HCT116 (cell line): Measurements from ENCODE around the gene AFF1. TPM values are rescaled to one million over a fixed set of nuclear protein-coding genes. Genes with fewer than 3 reads are reported as not detected.

Experiments used
- ATAC-seq: fragments of 200-7000 bp; cut with Tn5 transposase; 2 replicates; pipeline ENCODE4 v1.9.1; 2020; ENCODE audit warnings: mild to moderate bottlenecking, moderate library complexity
- BruUV-seq: library from RNA; stranded (reverse); fragments of 400-500 nt; replicated peaks from 2 replicates; lab custom pipeline; 2021; lab: Mats Ljungman, UMichigan
- CTCF ChIA-PET: fragments of 300-600 bp; sonication (Branson Sonifier 250); formaldehyde crosslinking; loops from one replicate; lab custom pipeline; 2021; ENCODE audit warnings: antibody characterized with exemption; lab: Charles Lee
- POLR2A ChIA-PET: fragments of 300-600, 350-600 bp; sonication (Branson Sonifier 250); formaldehyde crosslinking; loops from one replicate; lab custom pipeline; 2021; ENCODE audit warnings: antibody characterized with exemption; lab: Charles Lee
- RAD21 ChIA-PET, 2 experiments: fragments of 300-600 bp; sonication (Branson Sonifier 250); formaldehyde crosslinking; loops; one replicate each; lab custom pipeline; 2023; ENCODE audit warnings: low total read pairs in 2 of 2; ENCODE audit not compliant: uncharacterized antibody in 2 of 2, unreplicated experiment in 2 of 2, low non-redundant PET in 1 of 2; lab: Charles Lee
- DNase-seq: peaks from one replicate; pipeline ENCODE4 v3.0.0-alpha.2; 2010; ENCODE audit warnings: low read depth, low spot score
- H2AFZ ChIP-seq: fragments of 200-600 bp; shearing (Covaris generic), sonication (generic); 2 replicates; pipeline ENCODE4 v1.6.1; 2017; ENCODE audit warnings: low read depth, mixed run types, mixed read lengths, antibody characterized with exemption, low read length; ENCODE audit not compliant: poor library complexity, severe bottlenecking
- H3K27ac ChIP-seq: 2 replicates; pipeline ENCODE4 v1.5.1; 2012; ENCODE audit warnings: low read depth, low read length
- H3K27me3 ChIP-seq: fragments of 200-600 bp; sonication (generic); 2 replicates; pipeline ENCODE4 v1.6.1; 2016; ENCODE audit warnings: mixed run types, low read length, mixed read lengths; ENCODE audit not compliant: insufficient read depth
- H3K36me3 ChIP-seq, 2 experiments: fragments of 200-500 bp in 1 of 2; fragments of 200-600 bp in 1 of 2; sonication (Bioruptor generic) in 1 of 2; sonication (generic) in 1 of 2; 2 replicates each; pipeline versions ENCODE4 v1.5.1 to v1.6.1; 2014 to 2016; ENCODE audit warnings: low read length in 2 of 2, inconsistent platforms in 1 of 2, mixed read lengths in 1 of 2, mixed run types in 1 of 2; ENCODE audit not compliant: insufficient read depth in 2 of 2, control insufficient read depth in 1 of 2
- H3K4me1 ChIP-seq, 2 experiments: fragments of 200-600 bp in 1 of 2; sonication (generic) in 1 of 2; 2 replicates each; pipeline versions ENCODE4 v1.5.1 to v1.6.1; 2012 to 2017; ENCODE audit warnings: low read length in 2 of 2, inconsistent platforms in 1 of 2, mild to moderate bottlenecking in 1 of 2, mixed read lengths in 1 of 2, mixed run types in 1 of 2, moderate library complexity in 1 of 2; ENCODE audit not compliant: insufficient read depth in 2 of 2, control insufficient read depth in 1 of 2
- H3K4me2 ChIP-seq: fragments of 200-600 bp; sonication (generic); 2 replicates; pipeline ENCODE4 v1.6.1; 2017; ENCODE audit warnings: mixed run types, low read length, mixed read lengths
- H3K4me3 ChIP-seq, 2 experiments: fragments of 200-600 bp in 1 of 2; sonication (generic) in 1 of 2; replicated peaks in 1 of 2; 2 replicates each; pipeline ENCODE4 v1.5.1; 2011 to 2016; ENCODE audit warnings: low read length in 2 of 2, control low read depth in 1 of 2, low read depth in 1 of 2, mild to moderate bottlenecking in 1 of 2, mixed read lengths in 1 of 2, mixed run types in 1 of 2
- H3K79me2 ChIP-seq: fragments of 200-600 bp; sonication (generic); 2 replicates; pipeline ENCODE4 v1.6.1; 2017; ENCODE audit warnings: mild to moderate bottlenecking, mixed run types, low read length, moderate library complexity, mixed read lengths; ENCODE audit not compliant: insufficient read depth
- H3K9ac ChIP-seq: fragments of 200-600 bp; sonication (generic); 2 replicates; pipeline ENCODE4 v1.6.1; 2016; ENCODE audit warnings: low read length, mixed read lengths
- H3K9me2 ChIP-seq: fragments of 200-600 bp; sonication (generic), shearing (Covaris generic); 2 replicates; pipeline ENCODE4 v1.6.1; 2017; ENCODE audit warnings: mixed run types, mild to moderate bottlenecking, moderate library complexity; ENCODE audit not compliant: insufficient read depth
- H3K9me3 ChIP-seq, 2 experiments: fragments of 200-500 bp in 1 of 2; fragments of 200-600 bp in 1 of 2; sonication (Bioruptor generic) in 1 of 2; sonication (generic) in 1 of 2; 2 replicates each; pipeline ENCODE4 v1.6.1; 2014 to 2017; ENCODE audit warnings: low read length in 2 of 2, mixed read lengths in 2 of 2, inconsistent platforms in 1 of 2, low read depth in 1 of 2, mild to moderate bottlenecking in 1 of 2, mixed run types in 1 of 2, moderate library complexity in 1 of 2; ENCODE audit not compliant: control insufficient read depth in 1 of 2, insufficient read depth in 1 of 2
- H4K20me1 ChIP-seq: fragments of 200-600 bp; sonication (generic), shearing (Covaris generic); 2 replicates; pipeline ENCODE4 v1.6.1; 2017; ENCODE audit warnings: mixed run types, mild to moderate bottlenecking, moderate library complexity; ENCODE audit not compliant: insufficient read depth
- ATF3 ChIP-seq: IDR thresholded peaks from 2 replicates; pipeline ENCODE4 v1.6.1; 2012
- CEBPB ChIP-seq: IDR thresholded peaks from 2 replicates; pipeline ENCODE4 v1.6.1; 2012; ENCODE audit warnings: low read depth
- EGR1 ChIP-seq: IDR thresholded peaks from 2 replicates; pipeline ENCODE4 v1.6.1; 2012; ENCODE audit warnings: low read depth
- ELF1 ChIP-seq: IDR thresholded peaks from 2 replicates; pipeline ENCODE4 v1.6.1; 2012; ENCODE audit warnings: low read depth, borderline replicate concordance
- EZH2 ChIP-seq: fragments of 200-600 bp; sonication (generic); IDR thresholded peaks from 2 replicates; pipeline ENCODE4 v1.6.1; 2017; ENCODE audit warnings: antibody characterized with exemption, mixed run types
- FOSL1 ChIP-seq: IDR thresholded peaks from 2 replicates; pipeline ENCODE4 v1.6.1; 2012; ENCODE audit warnings: low read depth
- JUND ChIP-seq: IDR thresholded peaks from 2 replicates; pipeline ENCODE4 v1.6.1; 2012
- POLR2AphosphoS5 ChIP-seq: IDR thresholded peaks from 2 replicates; pipeline ENCODE4 v1.6.1; 2011; ENCODE audit warnings: mild to moderate bottlenecking, low read depth, low read length, moderate library complexity
- SRF ChIP-seq: IDR thresholded peaks from 2 replicates; pipeline ENCODE4 v1.6.1; 2012; ENCODE audit warnings: low read depth
- TCF7L2 ChIP-seq: IDR thresholded peaks from 2 replicates; pipeline ENCODE4 v1.7.0; 2011; ENCODE audit warnings: borderline replicate concordance, inconsistent platforms; ENCODE audit not compliant: insufficient read depth, insufficient read length; ENCODE audit errors: extremely low read depth
- YY1 ChIP-seq: IDR thresholded peaks from 2 replicates; pipeline ENCODE4 v1.6.1; 2011; ENCODE audit warnings: low read length, low read depth, moderate library complexity, mild to moderate bottlenecking; ENCODE audit not compliant: insufficient replicate concordance; ENCODE audit errors: extremely low read depth
- ZFX ChIP-seq: fragments of 450-650 bp; IDR thresholded peaks from 2 replicates; pipeline ENCODE4 v1.6.1; 2017
- ZNF274 ChIP-seq: fragments of 200-500 bp; sonication (Bioruptor generic); IDR thresholded peaks from 2 replicates; pipeline ENCODE4 v1.6.1; 2014; ENCODE audit warnings: mild to moderate bottlenecking, low read depth, low read length, inconsistent platforms
- intact Hi-C: fragments of 100-400 bp; cut with micrococcal nuclease; formaldehyde crosslinking; loops from 2 replicates; pipeline ENCODE4 v1.10.0; 2022
- total RNA-seq: library from RNA; stranded (reverse); gene quantifications from one replicate; pipeline ENCODE4 v1.2.1, GENCODE V29; 2021; ENCODE audit not compliant: unreplicated experiment
- TF ChIP-seq, protein P1 (sequence below): IDR thresholded peaks from 2 replicates; pipeline ENCODE4 v1.6.1; 2012
- TF ChIP-seq, protein P2 (sequence below): IDR thresholded peaks from 2 replicates; pipeline ENCODE4 v1.6.1; 2011; ENCODE audit warnings: mild to moderate bottlenecking, low read length, moderate library complexity; ENCODE audit not compliant: insufficient replicate concordance; ENCODE audit errors: extremely low read depth

AFF1 gene
- total RNA-seq, 1 experiment from 2014 or later: 43.1 TPM

GRCh38 chr4:87121341-87122065 is 186.7 kb downstream of the AFF1 start:
- no peak overlapping the region for H3K4me2 ChIP-seq
- no peaks in the 10 kb centered on the region for H3K9me3 ChIP-seq
- H3K36me3 ChIP-seq: 0 out of 4 replicates have a peak, but pooled peaks cover 0 to 5% of the 10 kb centered on the region in 2 experiments
- H3K27me3 ChIP-seq: no peaks in the 10 kb centered on the region
- H3K9ac ChIP-seq: no peak overlapping the region
- H4K20me1 ChIP-seq: no peaks in the 10 kb centered on the region
- no peak overlapping the region for H2AFZ ChIP-seq
- H3K4me1 ChIP-seq: no peaks in the 10 kb centered on the region
- CTCF ChIA-PET: no interaction called here
- no peak overlapping the region for H3K4me3 ChIP-seq
- no peak for DNase-seq
- H3K27ac ChIP-seq: no peak overlapping the region
- intact Hi-C loops: no loop called here
- RAD21 ChIA-PET: no interaction called here
- no TSS peak for BruUV-seq
- H3K79me2 ChIP-seq: no peaks in the 10 kb centered on the region
- no peaks in the 10 kb centered on the region for H3K9me2 ChIP-seq
- no peak for ATAC-seq
- POLR2A ChIA-PET: no interaction called here
- no peak for TF ChIP-seq ZFX
- TF ChIP-seq TCF7L2: no peak
- TF ChIP-seq EZH2: no peak
- no peak for TF ChIP-seq CEBPB
- no peak for TF ChIP-seq JUND
- no peak for TF ChIP-seq SRF
- TF ChIP-seq POLR2AphosphoS5: no peak
- TF ChIP-seq ATF3: no peak
- TF ChIP-seq, protein P1, sequence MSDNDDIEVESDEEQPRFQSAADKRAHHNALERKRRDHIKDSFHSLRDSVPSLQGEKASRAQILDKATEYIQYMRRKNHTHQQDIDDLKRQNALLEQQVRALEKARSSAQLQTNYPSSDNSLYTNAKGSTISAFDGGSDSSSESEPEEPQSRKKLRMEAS: no peak
- TF ChIP-seq YY1: no peak
- no peak for TF ChIP-seq EGR1
- no peak for TF ChIP-seq ELF1
- TF ChIP-seq FOSL1: no peak
- TF ChIP-seq, protein P2, sequence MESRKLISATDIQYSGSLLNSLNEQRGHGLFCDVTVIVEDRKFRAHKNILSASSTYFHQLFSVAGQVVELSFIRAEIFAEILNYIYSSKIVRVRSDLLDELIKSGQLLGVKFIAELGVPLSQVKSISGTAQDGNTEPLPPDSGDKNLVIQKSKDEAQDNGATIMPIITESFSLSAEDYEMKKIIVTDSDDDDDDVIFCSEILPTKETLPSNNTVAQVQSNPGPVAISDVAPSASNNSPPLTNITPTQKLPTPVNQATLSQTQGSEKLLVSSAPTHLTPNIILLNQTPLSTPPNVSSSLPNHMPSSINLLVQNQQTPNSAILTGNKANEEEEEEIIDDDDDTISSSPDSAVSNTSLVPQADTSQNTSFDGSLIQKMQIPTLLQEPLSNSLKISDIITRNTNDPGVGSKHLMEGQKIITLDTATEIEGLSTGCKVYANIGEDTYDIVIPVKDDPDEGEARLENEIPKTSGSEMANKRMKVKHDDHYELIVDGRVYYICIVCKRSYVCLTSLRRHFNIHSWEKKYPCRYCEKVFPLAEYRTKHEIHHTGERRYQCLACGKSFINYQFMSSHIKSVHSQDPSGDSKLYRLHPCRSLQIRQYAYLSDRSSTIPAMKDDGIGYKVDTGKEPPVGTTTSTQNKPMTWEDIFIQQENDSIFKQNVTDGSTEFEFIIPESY: no peak
- no peak for TF ChIP-seq ZNF274
